Vagina (tissue), 2 donors: ENCODE data around the gene KIF16B. TPM values are rescaled to one million over a fixed set of nuclear protein-coding genes. Genes with fewer than 3 reads are reported as not detected.

Experiments
- DNase-seq, 2 donors: peaks; one replicate each; pipeline ENCODE4 v3.0.0-alpha.2; 2017; ENCODE audit errors: extremely low spot score in 2 of 2
- H3K27ac ChIP-seq: fragments of 200-600 bp; sonication (generic); one replicate; pipeline ENCODE4 v1.5.1; 2019
- H3K27me3 ChIP-seq: fragments of 200-600 bp; sonication (generic); one replicate; pipeline ENCODE4 v1.5.1; 2019
- H3K36me3 ChIP-seq, 2 donors: fragments of 200-600 bp; sonication (generic); one replicate each; pipeline ENCODE4 v1.5.1; 2017 to 2019
- H3K4me1 ChIP-seq: fragments of 200-600 bp; sonication (generic); one replicate; pipeline ENCODE4 v1.5.1; 2019
- H3K4me3 ChIP-seq, 2 donors: fragments of 200-600 bp; sonication (generic); 1 replicate in 1 of 2; 2 replicates in 1 of 2; pipeline ENCODE4 v1.5.1; 2016 to 2019
- H3K9me3 ChIP-seq: fragments of 200-600 bp; sonication (generic); one replicate; pipeline ENCODE4 v1.5.1; 2019
- POLR2A ChIP-seq, 2 donors: fragments of 450-650 bp; IDR thresholded peaks; one replicate each; pipeline ENCODE4 v1.6.1; 2017; ENCODE audit warnings: antibody characterized with exemption in 2 of 2, mild to moderate bottlenecking in 2 of 2, moderate library complexity in 2 of 2
- POLR2AphosphoS5 ChIP-seq, 2 donors: sonication (generic); formaldehyde crosslinking; IDR thresholded peaks; one replicate each; pipeline ENCODE4 v1.9.0; 2017; ENCODE audit warnings: antibody characterized with exemption in 2 of 2, mild to moderate bottlenecking in 2 of 2, low read depth in 1 of 2; ENCODE audit not compliant: insufficient read depth in 1 of 2
- intact Hi-C: fragments of 100-400 bp; cut with DNase I; formaldehyde crosslinking; loops from one replicate; pipeline ENCODE4 v1.15.1; 2023
- total RNA-seq: library from RNA; depleted of rRNA; stranded (reverse); fragments of >200 nt; gene quantifications from one replicate; pipeline ENCODE4 v1.2.3, GENCODE V29; 2016
- TF ChIP-seq, protein P1 (sequence below), 3 experiments: fragments of 450-650 bp in 2 of 3; fragments of 200-600 bp in 1 of 3; sonication (generic) in 1 of 3; IDR thresholded peaks; one replicate each; pipeline ENCODE4 v1.5.1; 2017 to 2019; ENCODE audit warnings: antibody characterized with exemption in 3 of 3, mild to moderate bottlenecking in 2 of 3, moderate library complexity in 2 of 3

Gene KIF16B
- total RNA-seq, 1 donor from 2014 or later: 27.7 TPM

- Histone ChIP-seq H3K36me3 (no peaks in the 10 kb centered on the region), H3K27ac (no peak overlapping the region)
Observed at GRCh38 chr20:16486532-16486931, 86.7 kb downstream of the KIF16B start.

DNA sequence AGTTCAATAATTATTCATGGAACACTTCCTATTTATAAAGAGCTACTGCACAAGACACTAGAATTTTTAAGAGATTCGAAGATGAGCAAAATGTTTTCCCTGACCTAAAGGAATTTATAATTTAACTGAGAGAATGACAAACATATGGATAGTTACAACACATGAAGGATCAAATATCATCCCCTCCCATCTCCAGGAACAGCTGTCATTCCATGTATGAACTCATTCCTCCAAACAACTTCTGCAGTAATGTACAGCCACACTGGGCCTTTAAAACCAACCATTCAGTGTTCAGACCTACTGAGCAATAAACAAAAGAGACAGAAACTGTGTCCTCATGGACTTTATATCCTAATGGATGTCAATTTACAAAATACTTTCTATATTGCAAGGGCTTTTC is 87.8 kb downstream of the KIF16B start:
- Histone ChIP-seq H3K27ac (no peak overlapping the region), H3K36me3 (no peaks in the 10 kb centered on the region), H3K9me3 (no peaks in the 10 kb centered on the region), H3K27me3 (no peaks in the 10 kb centered on the region), H3K4me1 (no peaks in the 10 kb centered on the region), H3K4me3 (no peak overlapping the region)
- intact Hi-C loops: no loop called here
- TF ChIP-seq POLR2AphosphoS5 (IDR thresholded peaks at IDR 0.05; ENCODE audit: insufficient read depth in 1 of 2, low read depth in 1 of 2): no peak
- TF ChIP-seq POLR2A (IDR thresholded peaks at IDR 0.05): no peak
- TF ChIP-seq, protein P1, sequence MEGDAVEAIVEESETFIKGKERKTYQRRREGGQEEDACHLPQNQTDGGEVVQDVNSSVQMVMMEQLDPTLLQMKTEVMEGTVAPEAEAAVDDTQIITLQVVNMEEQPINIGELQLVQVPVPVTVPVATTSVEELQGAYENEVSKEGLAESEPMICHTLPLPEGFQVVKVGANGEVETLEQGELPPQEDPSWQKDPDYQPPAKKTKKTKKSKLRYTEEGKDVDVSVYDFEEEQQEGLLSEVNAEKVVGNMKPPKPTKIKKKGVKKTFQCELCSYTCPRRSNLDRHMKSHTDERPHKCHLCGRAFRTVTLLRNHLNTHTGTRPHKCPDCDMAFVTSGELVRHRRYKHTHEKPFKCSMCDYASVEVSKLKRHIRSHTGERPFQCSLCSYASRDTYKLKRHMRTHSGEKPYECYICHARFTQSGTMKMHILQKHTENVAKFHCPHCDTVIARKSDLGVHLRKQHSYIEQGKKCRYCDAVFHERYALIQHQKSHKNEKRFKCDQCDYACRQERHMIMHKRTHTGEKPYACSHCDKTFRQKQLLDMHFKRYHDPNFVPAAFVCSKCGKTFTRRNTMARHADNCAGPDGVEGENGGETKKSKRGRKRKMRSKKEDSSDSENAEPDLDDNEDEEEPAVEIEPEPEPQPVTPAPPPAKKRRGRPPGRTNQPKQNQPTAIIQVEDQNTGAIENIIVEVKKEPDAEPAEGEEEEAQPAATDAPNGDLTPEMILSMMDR (IDR thresholded peaks at IDR 0.05): no peak
- DNase-seq: no peak

More at GRCh38 chr20:16486532-16486931, 86.7 kb downstream of the KIF16B start:
- H3K4me3 ChIP-seq: no peak overlapping the region
- no peaks in the 10 kb centered on the region for H3K9me3 ChIP-seq
- no peaks in the 10 kb centered on the region for H3K4me1 ChIP-seq
- no peaks in the 10 kb centered on the region for H3K27me3 ChIP-seq
- DNase-seq: no peak
- intact Hi-C loops: no loop called here
- TF ChIP-seq, protein P1 (IDR thresholded peaks at IDR 0.05): no peak
- TF ChIP-seq POLR2AphosphoS5 (IDR thresholded peaks at IDR 0.05; ENCODE audit: insufficient read depth in 1 of 2, low read depth in 1 of 2) (no peak), POLR2A (IDR thresholded peaks at IDR 0.05) (no peak)

GRCh38 chr20:16483024-16483423 is 90.2 kb downstream of the KIF16B start:
- no peaks in the 10 kb centered on the region for H3K27me3 ChIP-seq
- H3K9me3 ChIP-seq: no peaks in the 10 kb centered on the region
- H3K4me3 ChIP-seq: no peak overlapping the region
- no peak for DNase-seq
- intact Hi-C loops: no loop called here
- TF ChIP-seq POLR2A (IDR thresholded peaks at IDR 0.05): no peak
- TF ChIP-seq, protein P1 (IDR thresholded peaks at IDR 0.05): no peak
- TF ChIP-seq POLR2AphosphoS5 (IDR thresholded peaks at IDR 0.05; ENCODE audit: insufficient read depth in 1 of 2, low read depth in 1 of 2): no peak
- H3K27ac ChIP-seq: no peak overlapping the region
- no peaks in the 10 kb centered on the region for H3K36me3 ChIP-seq
- no peaks in the 10 kb centered on the region for H3K4me1 ChIP-seq

GRCh38 chr20:16481977-16482376 is 91.3 kb downstream of the KIF16B start:
- DNase-seq: no peak

GRCh38 chr20:16479666-16480065 is 93.6 kb downstream of the KIF16B start:
- Histone ChIP-seq H3K27me3 (no peaks in the 10 kb centered on the region), H3K9me3 (no peaks in the 10 kb centered on the region), H3K36me3 (no peaks in the 10 kb centered on the region), H3K4me1 (no peaks in the 10 kb centered on the region), H3K4me3 (no peak overlapping the region), H3K27ac (no peak overlapping the region)
- DNase-seq: no peak
- intact Hi-C loops: no loop called here
- TF ChIP-seq POLR2A (IDR thresholded peaks at IDR 0.05) (no peak), POLR2AphosphoS5 (IDR thresholded peaks at IDR 0.05; ENCODE audit: insufficient read depth in 1 of 2, low read depth in 1 of 2) (no peak)
- TF ChIP-seq, protein P1 (IDR thresholded peaks at IDR 0.05): no peak

More at GRCh38 chr20:16481977-16482376, 91.3 kb downstream of the KIF16B start:
- Histone ChIP-seq H3K27ac (no peak overlapping the region), H3K4me3 (no peak overlapping the region), H3K4me1 (no peaks in the 10 kb centered on the region), H3K9me3 (no peaks in the 10 kb centered on the region), H3K27me3 (no peaks in the 10 kb centered on the region), H3K36me3 (no peaks in the 10 kb centered on the region)
- TF ChIP-seq, protein P1 (IDR thresholded peaks at IDR 0.05): no peak
- TF ChIP-seq POLR2A (IDR thresholded peaks at IDR 0.05): no peak
- TF ChIP-seq POLR2AphosphoS5 (IDR thresholded peaks at IDR 0.05; ENCODE audit: insufficient read depth in 1 of 2, low read depth in 1 of 2): no peak
- intact Hi-C loops: no loop called here
